AG04450 (cell line): ENCODE measurements around the gene RAD51. TPM values are rescaled to one million over a fixed set of nuclear protein-coding genes. Genes with fewer than 3 reads are reported as not detected.

Source experiments
- CTCF ChIA-PET: fragments of 300-600, 350-600 bp; formaldehyde crosslinking; extraction: SDS; loops from one replicate; lab custom pipeline; 2022; ENCODE audit warnings: antibody characterized with exemption, inconsistent platforms; lab: Charles Lee
- POLR2A ChIA-PET: fragments of 350-600 bp; formaldehyde crosslinking; extraction: SDS; loops from one replicate; lab custom pipeline; 2021; ENCODE audit warnings: antibody characterized with exemption, inconsistent platforms; lab: Yijun Ruan, JAX
- DNase-seq: peaks from one replicate; pipeline ENCODE4 v3.0.0-alpha.2; 2011; ENCODE audit warnings: low read depth, low spot score
- H3K27ac ChIP-seq: one replicate; pipeline ENCODE4 v1.5.1; 2012; ENCODE audit warnings: low read depth, low read length, control low read depth
- H3K27me3 ChIP-seq: one replicate; pipeline ENCODE4 v1.6.0; 2012; ENCODE audit warnings: low read length; ENCODE audit not compliant: control insufficient read depth, insufficient read depth
- H3K4me3 ChIP-seq: 2 replicates; pipeline ENCODE4 v1.5.1; 2011; ENCODE audit warnings: mild to moderate bottlenecking, low read depth, low read length, control low read depth
- H3K9me3 ChIP-seq: 2 replicates; pipeline ENCODE4 v1.5.1; 2012; ENCODE audit warnings: low read length; ENCODE audit not compliant: control insufficient read depth, insufficient read depth
- polyA plus RNA-seq: library from polyadenylated mRNA; depleted of rRNA; stranded (reverse); fragments of >200 nt; gene quantifications from 2 replicates; pipeline ENCODE4 v1.2.3, GENCODE V29; 2011; rRNA removed
- small RNA-seq: library from RNA; depleted of rRNA; stranded (forward); fragments of <200 nt; gene quantifications from one replicate; pipeline ENCODE3, GENCODE V24; 2012; ENCODE audit warnings: low read depth; ENCODE audit not compliant: insufficient read length
- TF ChIP-seq, protein P1 (sequence below): IDR thresholded peaks from 2 replicates; pipeline ENCODE4 v1.5.1; 2011; ENCODE audit warnings: low read depth, low read length, control low read depth, inconsistent platforms

The RAD51 gene
- polyA plus RNA-seq, 1 experiment = 6.0 TPM

DNA sequence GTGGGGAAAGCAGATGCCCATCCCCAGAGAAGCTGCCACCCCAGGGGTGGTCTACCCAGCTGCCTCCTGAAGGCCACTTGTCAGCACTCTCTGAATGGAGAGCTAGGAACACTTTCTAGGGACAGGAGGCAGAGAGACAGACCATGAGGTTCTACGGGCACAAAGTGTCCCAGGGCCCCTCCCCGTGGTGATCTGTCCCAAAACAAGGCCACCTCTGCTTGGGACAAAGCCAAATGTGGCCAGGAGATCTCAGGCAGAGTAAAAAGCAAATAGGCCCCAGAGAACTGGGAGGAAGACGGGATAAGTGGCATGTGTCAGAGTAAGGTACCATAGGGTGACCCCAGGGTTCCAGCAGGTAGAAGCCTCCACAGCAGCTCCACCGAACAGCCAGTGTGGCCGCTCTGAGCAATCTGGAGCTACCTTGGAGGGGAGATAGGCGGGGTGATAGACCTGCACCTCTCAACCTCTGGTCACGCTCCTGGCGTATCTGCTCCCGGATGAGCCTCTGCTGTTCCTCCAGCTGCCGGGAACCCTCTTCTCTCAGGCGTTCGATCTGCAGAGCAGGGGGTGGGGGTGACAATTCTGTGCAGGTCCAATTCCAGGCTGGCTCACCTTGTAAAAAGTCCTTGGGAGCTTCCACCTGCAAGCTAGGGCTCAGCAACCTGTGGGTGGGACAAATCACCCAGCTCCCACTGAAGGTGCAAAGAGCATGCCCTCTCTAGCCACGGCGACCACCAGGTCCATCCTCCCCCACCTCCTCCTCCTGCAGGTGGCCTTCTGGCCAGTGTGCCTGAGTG, 81.0 kb downstream of the RAD51 start:
- CTCF ChIA-PET = interaction anchor here (1.0 kb wide), 2 partner anchors 9 to 186 kb away, joined by 3 to 7 read pairs; no protein-coding TSS in a partner anchor
- POLR2A ChIA-PET = no interaction called here

DNA sequence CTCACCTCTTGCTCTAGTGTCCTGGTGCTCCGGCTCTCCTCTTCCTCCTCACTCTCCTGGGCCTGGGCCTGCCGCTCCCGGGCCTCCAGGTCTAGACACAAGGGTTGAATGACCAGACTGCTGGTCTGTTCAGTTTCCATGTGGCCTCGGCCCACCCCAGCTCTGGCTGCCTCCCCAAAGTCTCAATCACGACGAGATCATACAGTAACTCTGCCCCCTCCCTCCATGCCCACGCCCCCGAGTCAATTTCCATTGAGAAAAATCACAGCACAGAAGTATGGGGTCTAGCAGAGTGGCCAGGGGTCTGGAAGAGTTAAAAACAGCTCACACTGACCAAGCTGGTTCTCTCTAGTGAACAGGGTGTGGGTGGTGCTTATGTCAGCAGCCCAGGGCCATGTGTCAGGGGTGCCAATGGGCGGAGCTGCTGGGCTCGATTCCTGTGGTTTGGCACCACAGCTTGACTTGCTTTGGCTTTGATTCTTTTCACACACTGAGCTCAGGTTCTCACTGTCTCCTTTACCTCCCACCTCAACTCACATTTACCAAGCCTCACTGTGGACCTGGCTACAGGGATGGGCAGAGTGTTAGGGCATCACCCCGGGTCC, 81.7 kb downstream of the RAD51 start:
- DNase-seq = no peak
- Histone ChIP-seq H3K4me3 (no peak overlapping the region), H3K27ac (no peak overlapping the region), H3K9me3 (no peaks in the 10 kb centered on the region), H3K27me3 (no peaks in the 10 kb centered on the region)
- CTCF ChIA-PET = interaction anchor here (1.0 kb wide), 2 partner anchors 9 to 187 kb away, joined by 3 to 7 read pairs; no protein-coding TSS in a partner anchor
- TF ChIP-seq, protein P1, sequence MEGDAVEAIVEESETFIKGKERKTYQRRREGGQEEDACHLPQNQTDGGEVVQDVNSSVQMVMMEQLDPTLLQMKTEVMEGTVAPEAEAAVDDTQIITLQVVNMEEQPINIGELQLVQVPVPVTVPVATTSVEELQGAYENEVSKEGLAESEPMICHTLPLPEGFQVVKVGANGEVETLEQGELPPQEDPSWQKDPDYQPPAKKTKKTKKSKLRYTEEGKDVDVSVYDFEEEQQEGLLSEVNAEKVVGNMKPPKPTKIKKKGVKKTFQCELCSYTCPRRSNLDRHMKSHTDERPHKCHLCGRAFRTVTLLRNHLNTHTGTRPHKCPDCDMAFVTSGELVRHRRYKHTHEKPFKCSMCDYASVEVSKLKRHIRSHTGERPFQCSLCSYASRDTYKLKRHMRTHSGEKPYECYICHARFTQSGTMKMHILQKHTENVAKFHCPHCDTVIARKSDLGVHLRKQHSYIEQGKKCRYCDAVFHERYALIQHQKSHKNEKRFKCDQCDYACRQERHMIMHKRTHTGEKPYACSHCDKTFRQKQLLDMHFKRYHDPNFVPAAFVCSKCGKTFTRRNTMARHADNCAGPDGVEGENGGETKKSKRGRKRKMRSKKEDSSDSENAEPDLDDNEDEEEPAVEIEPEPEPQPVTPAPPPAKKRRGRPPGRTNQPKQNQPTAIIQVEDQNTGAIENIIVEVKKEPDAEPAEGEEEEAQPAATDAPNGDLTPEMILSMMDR = no peak
- POLR2A ChIA-PET = no interaction called here

More for the DNA sequence above, 81.0 kb downstream of the RAD51 start:
- no peak for DNase-seq
- no peaks in the 10 kb centered on the region for H3K9me3 ChIP-seq
- no peak overlapping the region for H3K27ac ChIP-seq
- TF ChIP-seq, protein P1 = no peak
- no peak overlapping the region for H3K4me3 ChIP-seq
- no peaks in the 10 kb centered on the region for H3K27me3 ChIP-seq

Small RNA genes lying within 50 kb of the gene (small RNA-seq; reads per million reads assigned to genes)
- not detected for gene SUMO2P15

Other genes with a start within 250 kb of the RAD51 start
- 19.8 and 21.7 TPM in 2 replicates for gene CHST14, start 224.2 kb upstream of the RAD51 start, polyA plus RNA-seq
- 14.0 and 16.7 TPM in 2 replicates for gene CCDC32, start 130.1 kb upstream of the RAD51 start, polyA plus RNA-seq
- 5.9 and 7.0 TPM in 2 replicates for gene RPUSD2, start 125.9 kb upstream of the RAD51 start, polyA plus RNA-seq
- gene KNL1, start 100.9 kb upstream of the RAD51 start, polyA plus RNA-seq = 3.0 and 5.6 TPM in 2 replicates
- 19.2 and 19.5 TPM in 2 replicates for gene RMDN3, start 60.1 kb downstream of the RAD51 start, polyA plus RNA-seq
- 4.2 and 4.7 TPM in 2 replicates for gene GCHFR, start 68.9 kb downstream of the RAD51 start, polyA plus RNA-seq
- 0.05 TPM in 2 replicates for gene C15orf62, start 74.8 kb downstream of the RAD51 start, polyA plus RNA-seq
- gene ZFYVE19, start 111.9 kb downstream of the RAD51 start, polyA plus RNA-seq = 15.6 and 20.3 TPM in 2 replicates
- 25.8 and 31.7 TPM in 2 replicates for gene DNAJC17, start 112.3 kb downstream of the RAD51 start, polyA plus RNA-seq
- not detected in 2 replicates for gene PPP1R14D, start 133.5 kb downstream of the RAD51 start, polyA plus RNA-seq
- gene SPINT1, start 148.9 kb downstream of the RAD51 start, polyA plus RNA-seq = 0.87 and 0.94 TPM in 2 replicates
- 0.04 and 0.10 TPM in 2 replicates for gene RHOV, start 179.1 kb downstream of the RAD51 start, polyA plus RNA-seq
- gene VPS18, start 199.3 kb downstream of the RAD51 start, polyA plus RNA-seq = 18.7 and 25.7 TPM in 2 replicates
- gene DLL4, start 234.2 kb downstream of the RAD51 start, polyA plus RNA-seq = 1.5 and 2.6 TPM in 2 replicates